ENCODE data around the gene FXYD7. TPM values are rescaled to one million over a fixed set of nuclear protein-coding genes. Genes with fewer than 3 reads are reported as not detected.

FXYD7 gene
- polyA plus RNA-seq, 1 donor from 2014 or later = 35.7 TPM

GRCh38 chr19:35156673-35157014, 13.6 kb downstream of the FXYD7 start:
- H3K9ac ChIP-seq (ENCODE audit: low read length) = no peak overlapping the region
- H3K27ac ChIP-seq (ENCODE audit: low read length) = no peak overlapping the region
- no peak overlapping the region for H2AFZ ChIP-seq (ENCODE audit: low read depth, low read length)
- H3K4me3 ChIP-seq (ENCODE audit: low read length) = no peak overlapping the region
- H3K9me2 ChIP-seq (ENCODE audit: insufficient read depth, low read length) = no peaks in the 10 kb centered on the region
- no peak overlapping the region for H3K4me2 ChIP-seq (ENCODE audit: low read length)
- no peaks in the 10 kb centered on the region for H3K9me3 ChIP-seq (ENCODE audit: low read length)
- H3K79me2 ChIP-seq (replicated peaks; ENCODE audit: insufficient read depth, low read length) = no peaks in the 10 kb centered on the region
- no peaks in the 10 kb centered on the region for H3F3A ChIP-seq (ENCODE audit: insufficient read depth, low read length, poor library complexity, severe bottlenecking)
- peaks cover 37% of the 10 kb centered on the region for H3K27me3 ChIP-seq (ENCODE audit: insufficient read depth, low read depth, low read length)
- no peaks in the 10 kb centered on the region for H3K36me3 ChIP-seq (ENCODE audit: insufficient read depth, low read length)
- no peaks in the 10 kb centered on the region for H4K20me1 ChIP-seq (ENCODE audit: insufficient read depth)
- TF ChIP-seq EP300 (conservative IDR thresholded peaks at IDR 0.05; ENCODE audit: poor library complexity, severe bottlenecking) (no peak), RAD21 (conservative IDR thresholded peaks at IDR 0.05) (no peak), TAF1 (IDR thresholded peaks at IDR 0.05; ENCODE audit: low read depth) (no peak), REST (IDR thresholded peaks at IDR 0.05; ENCODE audit: borderline replicate concordance) (no peak), EZH2 (IDR thresholded peaks at IDR 0.05; ENCODE audit: borderline replicate concordance, insufficient read depth, low read length, poor library complexity, severe bottlenecking) (no peak), POLR2AphosphoS5 (IDR thresholded peaks at IDR 0.05) (no peak), MXI1 (conservative IDR thresholded peaks at IDR 0.05; ENCODE audit: poor library complexity, severe bottlenecking) (no peak), CTCF (IDR thresholded peaks at IDR 0.05; ENCODE audit: poor library complexity, severe bottlenecking) (no peak), SMC3 (conservative IDR thresholded peaks at IDR 0.05; ENCODE audit: poor library complexity) (no peak)

- no peak overlapping the region for H3K4me2 ChIP-seq (ENCODE audit: low read length)
- H2AFZ ChIP-seq (ENCODE audit: low read depth, low read length) = no peak overlapping the region
- no peak overlapping the region for H3K4me3 ChIP-seq (ENCODE audit: low read length)
- H3K27ac ChIP-seq (ENCODE audit: low read length) = no peak overlapping the region
- H4K20me1 ChIP-seq (ENCODE audit: insufficient read depth) = no peaks in the 10 kb centered on the region
- H3K27me3 ChIP-seq (ENCODE audit: insufficient read depth, low read depth, low read length) = peaks cover 37% of the 10 kb centered on the region
- no peaks in the 10 kb centered on the region for H3K36me3 ChIP-seq (ENCODE audit: insufficient read depth, low read length)
- H3K9me3 ChIP-seq (ENCODE audit: low read length) = no peaks in the 10 kb centered on the region
- H3K9me2 ChIP-seq (ENCODE audit: insufficient read depth, low read length) = no peaks in the 10 kb centered on the region
- TF ChIP-seq EP300 (conservative IDR thresholded peaks at IDR 0.05; ENCODE audit: poor library complexity, severe bottlenecking) (no peak), EZH2 (IDR thresholded peaks at IDR 0.05; ENCODE audit: borderline replicate concordance, insufficient read depth, low read length, poor library complexity, severe bottlenecking) (no peak), CTCF (IDR thresholded peaks at IDR 0.05; ENCODE audit: poor library complexity, severe bottlenecking) (no peak), REST (IDR thresholded peaks at IDR 0.05; ENCODE audit: borderline replicate concordance) (no peak), TAF1 (IDR thresholded peaks at IDR 0.05; ENCODE audit: low read depth) (no peak), MXI1 (conservative IDR thresholded peaks at IDR 0.05; ENCODE audit: poor library complexity, severe bottlenecking) (no peak), POLR2AphosphoS5 (IDR thresholded peaks at IDR 0.05) (no peak)
- H3K9ac ChIP-seq (ENCODE audit: low read length) = no peak overlapping the region
- H3K79me2 ChIP-seq (replicated peaks; ENCODE audit: insufficient read depth, low read length) = no peaks in the 10 kb centered on the region
- H3F3A ChIP-seq (ENCODE audit: insufficient read depth, low read length, poor library complexity, severe bottlenecking) = no peaks in the 10 kb centered on the region
These were observed 14.4 kb downstream of the FXYD7 start for GRCh38 chr19:35157431-35157830.

Measured in neural cell (in vitro differentiated cells).